Fibroblast of peridontal ligament (primary cell): Measurements from ENCODE around the gene CSMD2.

Source experiments
- DNase-seq: peaks from one replicate; pipeline ENCODE4 v3.0.0-alpha.2; 2010; ENCODE audit errors: extremely low read depth

Gene CSMD2

DNA sequence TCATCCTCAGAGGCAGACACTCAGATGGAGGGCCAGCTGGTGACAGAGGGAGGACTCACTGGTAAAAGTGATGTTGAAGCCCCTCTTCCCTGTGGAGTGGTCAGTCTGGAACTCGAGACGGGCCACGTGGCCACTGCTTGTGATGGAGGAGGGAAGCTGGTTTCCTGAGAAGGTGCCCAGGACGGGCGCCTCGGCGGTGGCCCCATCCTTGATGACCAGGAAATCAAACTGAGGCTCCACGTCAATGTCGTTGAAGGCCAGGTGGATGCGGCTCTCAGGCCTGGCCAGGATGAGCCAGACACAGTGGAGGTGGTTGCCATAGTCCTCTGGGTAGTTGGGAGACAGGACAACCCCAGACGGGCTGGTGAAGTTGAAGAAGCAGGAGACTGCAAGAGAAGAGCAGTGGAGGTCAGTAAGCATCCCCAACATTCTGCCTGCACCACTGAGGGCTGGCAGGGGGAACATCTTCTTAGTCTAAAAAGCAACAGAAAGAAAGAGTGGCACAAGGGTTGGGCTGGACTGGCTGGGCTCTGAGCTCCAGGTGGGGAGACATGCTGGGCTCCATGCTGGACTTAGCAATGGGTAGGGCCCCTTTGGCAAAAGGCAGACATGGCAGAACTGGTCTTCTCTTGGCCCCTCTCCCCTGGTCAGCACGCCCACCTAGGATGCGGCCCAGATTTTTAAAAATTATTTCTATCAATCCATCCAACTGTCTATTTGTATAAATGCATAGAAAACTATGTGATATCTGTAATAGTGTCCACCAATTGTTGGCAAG, 421.6 kb downstream of the CSMD2 start:
- no peak for DNase-seq

GRCh38 chr1:33742663-33743062, 422.4 kb downstream of the CSMD2 start:
- DNase-seq: no peak

- DNase-seq: no peak
These were observed 423.3 kb downstream of the CSMD2 start for GRCh38 chr1:33741749-33742148.

- DNase-seq: no peak
These were observed 424.8 kb downstream of the CSMD2 start for GRCh38 chr1:33740040-33740744.

DNA sequence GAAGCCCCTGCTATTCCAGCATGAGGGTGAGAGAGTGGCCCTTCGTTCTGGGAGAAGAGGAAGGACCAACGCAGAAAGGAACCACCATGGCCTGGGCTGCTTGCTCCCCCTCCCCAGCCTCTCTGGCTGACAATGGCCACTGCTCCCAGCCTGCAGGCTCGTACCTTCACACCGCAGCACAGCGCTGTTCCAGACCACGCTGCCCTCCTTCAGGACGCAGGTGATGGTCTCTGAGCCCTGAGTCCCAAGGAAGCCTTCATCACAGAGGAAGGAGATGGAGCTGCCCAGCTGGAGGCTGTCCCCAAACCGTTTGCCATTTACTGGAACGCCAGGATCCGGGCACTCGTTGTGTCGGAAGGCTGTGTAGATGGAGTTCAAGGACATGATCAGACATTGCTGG, 426.1 kb downstream of the CSMD2 start:
- no peak for DNase-seq

DNA sequence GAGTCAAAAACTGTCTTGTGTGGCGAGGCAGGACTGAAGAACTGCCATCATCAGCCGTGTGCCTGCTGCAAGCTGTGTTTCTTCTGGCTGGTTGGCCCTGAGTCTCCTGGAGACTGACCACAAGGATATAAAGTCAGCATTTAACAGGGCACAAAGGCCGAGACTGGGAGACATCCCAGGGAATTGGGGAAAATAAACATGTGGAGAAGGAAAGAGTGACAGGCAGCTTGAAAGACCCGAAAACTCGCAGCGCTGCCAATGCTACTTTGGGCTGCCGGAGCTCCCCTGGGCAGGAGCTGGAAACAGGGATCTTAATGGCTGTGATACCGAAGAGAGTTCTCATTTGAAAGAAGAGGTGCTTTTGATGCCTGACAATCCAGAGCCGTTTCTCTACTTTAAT, 426.5 kb downstream of the CSMD2 start:
- no peak for DNase-seq

GRCh38 chr1:33736496-33736895, 428.5 kb downstream of the CSMD2 start:
- no peak for DNase-seq

DNA sequence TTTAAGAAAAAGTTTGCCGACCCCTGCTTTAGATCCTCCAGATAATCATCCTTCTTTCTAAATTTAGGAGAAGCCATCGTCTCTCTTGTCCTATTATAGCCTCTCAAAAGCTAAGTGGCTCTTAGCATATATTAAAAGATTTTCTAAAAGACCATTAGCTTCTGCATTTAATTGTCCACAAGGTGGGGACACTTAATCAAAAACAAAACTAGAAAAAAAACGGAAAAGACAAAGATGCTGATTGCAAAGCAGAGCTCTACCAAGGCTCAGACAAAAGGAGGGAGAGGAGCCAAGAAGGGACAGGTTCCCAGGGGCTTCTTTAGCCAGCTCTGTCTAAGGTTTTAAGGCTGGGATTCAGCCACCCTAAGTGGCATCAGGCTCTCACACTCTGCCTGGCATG, 429.4 kb downstream of the CSMD2 start:
- no peak for DNase-seq

- DNase-seq: no peak
These were observed 437.7 kb downstream of the CSMD2 start for GRCh38 chr1:33727310-33727709.

DNA sequence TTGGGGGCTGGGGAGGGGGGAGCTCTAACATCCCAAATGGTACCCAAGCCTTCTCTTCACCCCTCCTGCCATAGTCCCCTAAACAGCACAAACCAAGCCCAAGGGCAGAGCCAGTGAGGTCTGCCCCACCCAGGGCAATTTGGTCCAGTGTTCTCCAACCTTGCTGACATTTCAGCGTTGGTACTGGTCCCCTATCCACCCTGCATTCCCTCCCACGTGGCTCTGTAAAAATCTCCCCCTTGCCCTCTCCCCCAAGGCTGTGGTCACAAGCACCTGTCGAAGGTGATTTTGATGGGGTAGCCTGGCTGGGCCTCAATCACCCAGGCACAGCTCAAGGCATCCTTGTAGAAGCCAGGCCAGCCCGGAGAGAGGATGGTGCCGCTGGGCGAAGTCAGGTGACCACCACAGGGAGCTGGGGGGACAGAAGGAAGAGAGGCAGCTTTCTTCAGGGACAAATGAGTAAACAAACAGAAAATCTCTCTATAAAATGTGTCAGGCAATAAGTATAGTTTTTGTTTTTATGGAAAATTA, 438.7 kb downstream of the CSMD2 start:
- DNase-seq: no peak

DNA sequence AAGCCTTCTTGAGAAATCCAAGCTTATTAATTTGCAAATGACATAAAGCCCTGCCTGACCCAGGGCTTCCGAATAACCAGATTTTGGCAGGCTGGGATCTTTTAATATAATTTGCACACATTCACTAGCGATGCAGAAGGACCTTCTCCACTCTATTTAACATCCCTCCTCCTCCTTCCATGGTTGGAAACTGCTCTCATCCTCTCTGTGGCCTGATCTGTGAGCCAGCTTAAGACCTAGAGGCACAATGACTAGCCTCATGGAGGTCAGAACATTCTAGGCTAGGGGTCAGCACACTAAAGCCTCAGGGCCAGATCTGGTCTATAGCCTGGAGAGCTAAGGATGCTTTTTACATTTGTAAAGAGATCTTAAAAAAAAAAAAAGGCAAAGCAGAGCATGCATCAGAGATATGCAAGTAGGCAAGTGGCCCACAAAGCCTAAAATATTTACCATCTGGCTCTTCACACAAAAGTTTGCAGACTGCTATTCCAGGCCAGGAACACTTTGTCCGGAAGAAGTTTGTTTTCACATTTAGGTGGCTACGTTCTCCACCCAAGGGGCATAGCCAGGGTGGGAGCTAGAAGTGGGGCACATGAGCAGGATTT, 439.4 kb downstream of the CSMD2 start:
- DNase-seq: no peak

DNA sequence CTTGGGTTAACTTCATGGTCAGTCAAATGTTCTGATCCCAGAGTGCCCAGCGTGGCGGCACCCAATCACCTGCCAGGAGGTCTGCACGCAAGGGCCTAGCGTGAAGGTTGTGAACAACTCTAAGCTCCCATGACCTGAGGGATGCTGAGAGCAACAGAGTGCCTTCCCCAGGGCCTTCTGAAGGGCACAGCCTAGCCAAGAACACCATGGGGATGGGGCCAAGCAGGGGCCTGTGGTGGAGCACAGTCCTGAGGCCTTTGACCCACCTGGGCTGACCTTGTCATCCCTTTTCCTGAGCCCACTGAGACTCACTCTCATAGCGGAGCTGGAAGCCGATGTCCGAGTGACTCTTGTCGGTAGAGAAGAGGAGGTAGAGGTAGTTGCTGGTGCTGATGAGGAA, 440.0 kb downstream of the CSMD2 start:
- DNase-seq: no peak

- DNase-seq: no peak
These were observed 440.7 kb downstream of the CSMD2 start for GRCh38 chr1:33724348-33724747.

GRCh38 chr1:33723251-33723650, 441.8 kb downstream of the CSMD2 start:
- no peak for DNase-seq

DNA sequence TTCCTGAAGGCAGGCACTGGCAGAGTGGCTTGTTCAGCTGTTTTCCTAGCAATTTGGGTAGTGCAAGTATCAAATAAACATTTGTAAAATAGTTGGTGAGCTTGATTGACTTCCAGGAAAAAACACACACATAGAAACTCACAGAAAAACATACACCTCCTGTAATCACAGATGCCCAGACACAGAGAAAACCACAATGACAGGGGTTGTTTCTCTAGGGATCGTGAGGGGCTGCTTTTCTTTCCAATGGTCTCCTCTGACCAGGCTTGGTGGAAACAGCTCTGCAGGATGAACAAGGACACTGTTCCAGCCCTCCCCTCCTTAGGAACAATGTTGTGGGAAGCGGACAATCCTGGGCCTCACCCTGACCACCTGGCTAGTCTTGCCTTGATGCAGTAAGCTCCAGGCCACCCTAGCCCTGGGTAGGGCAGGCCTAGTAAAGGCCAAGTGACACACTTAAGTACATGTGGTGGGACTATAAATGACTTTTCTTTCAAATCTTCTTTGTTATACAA, 443.7 kb downstream of the CSMD2 start:
- no peak for DNase-seq

DNA sequence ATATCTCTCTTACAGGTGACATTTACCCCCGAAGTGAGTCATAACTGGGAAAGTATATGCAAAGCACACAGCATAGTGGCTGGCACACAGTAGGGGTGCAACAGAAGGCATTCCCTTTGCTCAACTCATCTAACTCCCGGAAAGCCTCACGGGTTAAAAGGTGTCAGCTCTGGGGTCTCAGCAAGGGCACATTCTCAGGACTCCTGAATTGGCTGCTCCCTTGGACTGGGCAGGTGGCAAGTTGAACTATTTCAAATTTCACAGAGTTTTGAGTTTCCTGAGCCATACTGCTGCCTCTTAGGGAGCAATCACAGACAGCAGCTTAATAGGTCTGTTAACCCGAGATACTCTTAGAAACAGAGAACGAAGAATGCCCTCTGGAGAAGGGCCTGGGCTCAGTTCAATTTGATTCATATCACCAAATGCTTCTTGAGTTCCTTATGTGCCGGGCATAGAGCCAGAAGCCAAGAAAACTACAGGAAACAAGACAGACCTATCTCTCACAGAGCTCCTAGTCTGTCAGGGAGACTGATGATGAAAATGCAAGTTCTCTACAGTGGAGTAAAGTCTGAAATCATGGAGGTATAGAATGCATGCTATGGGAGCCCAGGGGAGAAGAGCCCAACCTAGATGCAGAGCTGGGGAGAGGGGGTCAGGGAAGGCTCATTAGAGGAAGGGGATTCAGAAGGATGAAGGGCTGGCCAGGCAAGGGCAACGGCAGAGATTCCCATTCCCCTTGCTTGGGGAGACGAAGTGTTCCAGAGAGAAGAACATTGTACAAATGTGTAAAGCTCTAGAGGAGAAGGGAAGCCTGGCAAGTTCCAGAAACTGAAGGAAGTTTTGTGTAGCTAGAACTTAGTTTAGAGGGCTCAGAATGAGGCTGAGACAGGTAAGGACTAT, 445.0 kb downstream of the CSMD2 start:
- DNase-seq: no peak

- no peak for DNase-seq
These were observed 445.7 kb downstream of the CSMD2 start for GRCh38 chr1:33719326-33719725.

DNA sequence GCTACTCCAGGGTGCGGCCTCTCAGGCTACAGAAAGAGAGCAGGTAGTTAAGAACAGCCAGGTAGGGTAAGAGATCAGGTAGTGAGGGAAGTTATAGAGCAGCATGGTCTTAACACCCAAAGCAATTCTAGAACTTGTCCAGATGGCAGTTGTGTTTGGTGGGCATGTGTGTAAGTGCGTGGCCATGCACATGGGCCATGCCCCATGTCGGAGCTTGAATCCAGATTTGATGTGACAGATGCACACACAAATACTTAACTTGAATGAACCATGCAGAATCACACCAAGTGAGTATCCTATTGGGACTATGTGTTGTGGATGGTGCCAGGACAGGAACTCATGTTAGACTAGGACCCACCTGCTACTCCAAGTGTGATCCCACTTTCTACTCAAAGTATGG, 446.8 kb downstream of the CSMD2 start:
- DNase-seq: no peak

GRCh38 chr1:33716976-33717688, 447.9 kb downstream of the CSMD2 start:
- DNase-seq: no peak

GRCh38 chr1:33715195-33715811, 449.7 kb downstream of the CSMD2 start:
- DNase-seq: no peak
